GM10248 (cell line): Measurements from ENCODE around the gene NR4A2.
A peak's percentile ranks its signal among the peaks of the same experiment; 100 is the strongest.

Experiments
- CTCF ChIA-PET: fragments of 300-600 bp; sonication (Branson Sonifier 250); formaldehyde crosslinking; extraction: SDS; loops from one replicate; lab custom pipeline; 2021; ENCODE audit warnings: antibody characterized with exemption; lab: Yijun Ruan, JAX
- POLR2A ChIA-PET: fragments of 350-650 bp; sonication (Branson Sonifier 250); formaldehyde crosslinking; extraction: SDS; loops from one replicate; lab custom pipeline; 2020; ENCODE audit warnings: antibody characterized with exemption; lab: Yijun Ruan, JAX
- DNase-seq: peaks from one replicate; pipeline ENCODE4 v3.0.0; 2012; ENCODE audit errors: extremely low spot score
- TF ChIP-seq, protein P1 (sequence below): IDR thresholded peaks from 2 replicates; pipeline ENCODE4 v1.5.1; 2012; ENCODE audit warnings: mild to moderate bottlenecking, low read depth; ENCODE audit errors: extremely low read depth, missing control alignments, control extremely low read depth

NR4A2 gene

DNA sequence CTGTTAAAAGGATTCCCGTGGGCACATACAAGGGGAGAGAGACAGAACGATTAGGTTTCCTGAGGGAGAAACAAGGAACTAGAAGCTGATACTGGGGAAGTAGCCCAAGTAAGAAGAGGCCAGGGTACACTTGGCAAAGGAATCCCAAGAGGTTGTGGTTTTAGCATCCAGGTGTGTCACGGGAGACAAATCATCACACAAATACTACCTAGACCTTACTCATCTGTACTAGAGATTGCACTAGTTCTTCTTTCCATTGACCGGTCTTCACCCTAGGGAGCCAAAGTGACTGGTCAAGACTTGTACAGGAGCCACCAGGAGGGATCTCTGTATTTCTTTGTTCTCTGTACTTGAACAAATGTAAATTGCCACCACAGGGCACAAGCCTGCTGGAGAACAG lies 14.2 kb upstream of the NR4A2 start:
- DNase-seq: no peak
- POLR2A ChIA-PET: no interaction called here
- CTCF ChIA-PET: interaction anchor here (0.9 to 5.3 kb wide), 8 partner anchors 11 to 231 kb away, joined by 3 to 26 read pairs (median 3); no protein-coding TSS in a partner anchor
- TF ChIP-seq, protein P1, sequence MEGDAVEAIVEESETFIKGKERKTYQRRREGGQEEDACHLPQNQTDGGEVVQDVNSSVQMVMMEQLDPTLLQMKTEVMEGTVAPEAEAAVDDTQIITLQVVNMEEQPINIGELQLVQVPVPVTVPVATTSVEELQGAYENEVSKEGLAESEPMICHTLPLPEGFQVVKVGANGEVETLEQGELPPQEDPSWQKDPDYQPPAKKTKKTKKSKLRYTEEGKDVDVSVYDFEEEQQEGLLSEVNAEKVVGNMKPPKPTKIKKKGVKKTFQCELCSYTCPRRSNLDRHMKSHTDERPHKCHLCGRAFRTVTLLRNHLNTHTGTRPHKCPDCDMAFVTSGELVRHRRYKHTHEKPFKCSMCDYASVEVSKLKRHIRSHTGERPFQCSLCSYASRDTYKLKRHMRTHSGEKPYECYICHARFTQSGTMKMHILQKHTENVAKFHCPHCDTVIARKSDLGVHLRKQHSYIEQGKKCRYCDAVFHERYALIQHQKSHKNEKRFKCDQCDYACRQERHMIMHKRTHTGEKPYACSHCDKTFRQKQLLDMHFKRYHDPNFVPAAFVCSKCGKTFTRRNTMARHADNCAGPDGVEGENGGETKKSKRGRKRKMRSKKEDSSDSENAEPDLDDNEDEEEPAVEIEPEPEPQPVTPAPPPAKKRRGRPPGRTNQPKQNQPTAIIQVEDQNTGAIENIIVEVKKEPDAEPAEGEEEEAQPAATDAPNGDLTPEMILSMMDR: no peak

DNA sequence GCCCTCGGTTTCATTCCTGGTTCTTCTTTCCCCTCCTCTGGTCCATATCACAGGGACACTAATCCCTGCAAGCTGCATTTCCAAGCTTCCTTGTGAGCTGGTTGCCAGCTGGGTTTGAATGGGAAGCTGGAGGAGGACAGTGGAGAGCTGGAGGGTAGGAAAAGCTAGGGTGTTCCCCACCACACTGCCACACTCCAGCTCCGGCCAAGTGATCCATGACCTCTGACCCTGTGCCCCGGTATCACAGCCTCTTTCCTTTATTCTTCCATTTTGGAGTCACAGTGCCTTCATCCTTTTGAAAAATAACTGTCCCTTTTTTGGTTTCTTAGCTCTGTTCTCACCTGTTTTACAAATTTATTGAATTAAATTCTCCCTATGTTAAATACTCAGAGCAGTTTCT lies 13.1 kb upstream of the NR4A2 start:
- CTCF ChIA-PET: interaction anchor here (0.6 to 5.3 kb wide), 5 partner anchors 10 to 54 kb away, joined by 3 to 26 read pairs (median 4); no protein-coding TSS in a partner anchor
- TF ChIP-seq, protein P1: no peak
- no peak for DNase-seq
- POLR2A ChIA-PET: interaction anchor here (0.5 kb wide), 1 partner anchor 1094 kb away, joined by 4 read pairs; no protein-coding TSS in a partner anchor

DNA sequence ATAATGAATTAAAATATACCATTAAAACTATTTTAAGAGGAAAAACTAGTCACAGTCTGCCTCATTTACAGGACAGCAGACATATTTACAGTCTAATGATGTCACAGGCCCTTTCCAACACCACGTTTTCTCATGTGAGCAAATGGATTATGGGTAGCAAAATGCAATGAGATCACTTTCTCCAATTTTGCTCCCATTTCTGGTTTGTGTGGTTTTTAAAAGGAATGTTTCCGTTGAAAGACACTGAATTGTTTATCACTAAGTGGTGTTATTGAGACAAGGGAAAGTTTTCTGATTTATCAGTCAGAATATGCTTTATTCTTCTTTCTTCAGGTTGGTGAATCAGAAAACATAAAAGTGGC lies 11.4 kb upstream of the NR4A2 start:
- no peak for DNase-seq
- TF ChIP-seq, protein P1: no peak
- POLR2A ChIA-PET: no interaction called here

DNA sequence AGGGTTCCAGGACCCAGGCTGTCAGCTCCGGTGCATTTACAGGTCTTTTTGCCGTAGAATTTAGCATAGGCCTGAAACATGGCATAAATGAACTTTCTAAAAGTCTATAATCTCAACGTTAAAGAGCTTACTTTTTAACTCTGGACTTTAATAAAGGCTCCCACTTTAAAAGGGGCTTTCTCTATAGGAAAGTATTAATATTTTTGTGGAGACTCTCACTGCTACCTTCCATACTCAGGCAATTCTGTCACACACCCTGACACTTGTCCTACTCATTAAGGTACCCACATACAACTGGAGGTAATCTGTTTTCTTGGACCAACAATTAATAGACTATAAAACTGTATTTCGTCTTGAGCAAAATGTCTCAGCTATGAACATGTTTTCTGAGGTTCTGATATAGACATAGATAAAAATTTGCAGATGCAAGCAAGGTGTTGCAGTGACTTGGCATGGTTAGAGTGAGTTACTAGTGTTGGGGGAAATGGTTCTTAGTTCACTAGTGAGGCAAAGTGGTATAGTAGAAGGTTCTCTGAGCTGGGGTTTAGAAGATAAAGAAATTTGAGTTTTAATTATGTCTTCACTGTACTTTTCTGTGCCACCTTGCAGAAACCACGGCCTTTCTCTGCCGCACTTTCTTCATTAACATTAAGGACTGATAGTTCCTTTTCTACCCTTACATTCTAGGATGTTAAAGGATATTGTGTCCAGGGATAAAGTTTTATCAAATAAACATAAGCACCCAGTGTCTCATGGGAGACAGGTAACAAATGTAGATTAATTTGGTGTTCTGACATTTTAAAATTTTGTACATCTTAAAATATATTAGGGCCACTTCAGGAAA lies 10.8 kb upstream of the NR4A2 start:
- TF ChIP-seq, protein P1: no peak
- ChIA-PET CTCF (interaction anchor here (0.8 to 1.2 kb wide), 3 partner anchors 9 to 246 kb away, joined by 3 read pairs; no protein-coding TSS in a partner anchor), POLR2A (interaction anchor here (1.0 kb wide), 2 partner anchors 9 to 10 kb away, joined by 4 to 5 read pairs; no protein-coding TSS in a partner anchor)
- no peak for DNase-seq

More for the DNA sequence above, 11.4 kb upstream of the NR4A2 start:
- CTCF ChIA-PET: interaction anchor here (1.2 to 5.3 kb wide), 2 partner anchors 9 to 151 kb away, joined by 3 to 26 read pairs; no protein-coding TSS in a partner anchor

DNA sequence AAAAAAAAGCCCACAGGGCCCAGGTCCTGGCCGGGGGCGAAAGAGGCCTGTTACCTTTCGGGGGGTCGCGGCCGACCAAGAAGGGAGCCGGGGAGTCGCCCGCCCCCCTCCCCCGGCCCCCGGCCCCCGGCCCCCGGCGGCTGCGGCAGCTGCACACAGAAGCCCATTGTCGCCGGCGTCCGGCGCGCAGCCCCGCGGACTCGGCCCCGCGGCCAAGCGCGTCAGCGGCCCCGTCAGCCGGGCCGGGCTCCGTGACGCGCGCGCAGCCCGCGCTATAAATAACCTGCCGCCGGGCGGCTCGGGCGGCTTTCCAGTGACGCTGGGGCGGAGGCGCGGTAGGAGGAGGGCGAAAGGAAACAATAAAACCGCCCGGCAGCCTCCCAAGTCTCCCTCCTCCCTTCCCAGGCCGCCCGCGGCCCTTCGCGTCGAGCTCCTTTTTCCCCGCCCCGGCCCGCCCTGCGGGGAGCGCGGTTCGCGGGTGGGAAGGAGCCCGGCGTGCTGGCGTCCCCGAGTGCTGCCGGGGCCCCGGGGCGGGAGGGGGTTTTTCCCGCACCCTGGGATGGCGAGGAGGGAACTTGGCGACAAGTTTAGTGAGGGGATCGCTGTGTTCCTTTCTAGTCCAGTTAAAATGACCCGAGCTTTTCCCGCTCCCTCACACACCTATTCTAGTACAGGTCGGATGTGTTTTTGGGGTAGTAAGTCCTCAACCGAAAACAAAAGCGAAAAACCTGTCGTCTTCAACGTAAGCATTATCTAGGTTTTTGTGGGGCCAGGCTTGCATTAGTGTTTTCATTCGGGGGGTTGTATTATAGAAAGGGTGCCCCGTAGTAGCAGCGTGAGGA lies 10.0 kb upstream of the NR4A2 start:
- TF ChIP-seq, protein P1: no peak
- CTCF ChIA-PET: interaction anchor here (0.8 to 2.7 kb wide), 4 partner anchors 8 to 247 kb away, joined by 3 to 6 read pairs (median 3); no protein-coding TSS in a partner anchor
- POLR2A ChIA-PET: interaction anchor here (0.6 to 1.0 kb wide), 7 partner anchors 8 to 94 kb away, joined by 3 to 5 read pairs (median 4); partner anchors contain the start of gene NR4A2
- DNase-seq: peak; percentile 87
